Medulla oblongata (tissue), 1 donor: ENCODE results near the gene DDT.
"Not testable (repeated sequence)": the region's sequence is repeated elsewhere in the genome, so short reads cannot be mapped to it uniquely, and the experiment has no call there.

Experiments
- DNase-seq: peaks from one replicate; pipeline ENCODE4 v3.0.0-alpha.2; 2015; ENCODE audit errors: extremely low spot score

The DDT gene

GRCh38 chr22:23952794-23953405 is 21.3 kb downstream of the DDT start:
- not testable (repeated sequence) for DNase-seq

GRCh38 chr22:23951383-23951782 is 22.9 kb downstream of the DDT start:
- DNase-seq = not testable (repeated sequence)

GRCh38 chr22:23949764-23950163 is 24.5 kb downstream of the DDT start:
- DNase-seq = not testable (repeated sequence)

- DNase-seq = not testable (repeated sequence)
Observed at GRCh38 chr22:23947391-23947790, 26.9 kb downstream of the DDT start.

- DNase-seq = not testable (repeated sequence)
Observed at GRCh38 chr22:23940166-23940565, 34.1 kb downstream of the DDT start.

- no peak for DNase-seq
Observed at GRCh38 chr22:23939017-23939357, 35.3 kb downstream of the DDT start.

- no peak for DNase-seq
Observed at GRCh38 chr22:23938328-23939016, 35.8 kb downstream of the DDT start.

GRCh38 chr22:23926561-23926960 is 47.7 kb downstream of the DDT start:
- no peak for DNase-seq

GRCh38 chr22:23925020-23925606 is 49.1 kb downstream of the DDT start:
- DNase-seq = no peak

GRCh38 chr22:23922921-23923320 is 51.3 kb downstream of the DDT start:
- no peak for DNase-seq

GRCh38 chr22:23921586-23922201 is 52.5 kb downstream of the DDT start:
- DNase-seq = not testable (repeated sequence)
